Activated CD8-positive, alpha-beta memory T cell treated with anti-CD3 and anti-CD28 coated beads, Interleukin-2, amount 50 U/mL, for 4 hours (primary cell): ENCODE data around the gene NOC2L.
A peak's percentile ranks its signal among the peaks of the same experiment; 100 is the strongest.

Experiments
- DNase-seq: peaks from one replicate; pipeline ENCODE4 v3.0.0-alpha.2; 2020

NOC2L gene

GRCh38 chr1:941015-941587, 18.0 kb downstream of the NOC2L start:
- no peak for DNase-seq

- DNase-seq: no peak
Observed at GRCh38 chr1:940107-941014, 18.7 kb downstream of the NOC2L start.

- no peak for DNase-seq
Observed at GRCh38 chr1:939511-940106, 19.4 kb downstream of the NOC2L start.

- no peak for DNase-seq
Observed at GRCh38 chr1:938711-939489, 20.2 kb downstream of the NOC2L start.

GRCh38 chr1:938088-938683, 20.9 kb downstream of the NOC2L start:
- no peak for DNase-seq

GRCh38 chr1:937521-937920, 21.5 kb downstream of the NOC2L start:
- DNase-seq: no peak

- no peak for DNase-seq
Observed at GRCh38 chr1:936348-937264, 22.4 kb downstream of the NOC2L start.

- no peak for DNase-seq
Observed at GRCh38 chr1:935751-936231, 23.3 kb downstream of the NOC2L start.

- peak; percentile 47 for DNase-seq
Observed at GRCh38 chr1:934991-935750, 23.9 kb downstream of the NOC2L start.

GRCh38 chr1:933603-933940, 25.5 kb downstream of the NOC2L start:
- DNase-seq: no peak

GRCh38 chr1:932776-933602, 26.1 kb downstream of the NOC2L start:
- DNase-seq: no peak

- no peak for DNase-seq
Observed at GRCh38 chr1:932173-932510, 26.9 kb downstream of the NOC2L start.

- no peak for DNase-seq
Observed at GRCh38 chr1:931380-932172, 27.5 kb downstream of the NOC2L start.

GRCh38 chr1:930633-931138, 28.4 kb downstream of the NOC2L start:
- DNase-seq: no peak

GRCh38 chr1:929712-930632, 29.1 kb downstream of the NOC2L start:
- no peak for DNase-seq

- DNase-seq: no peak
Observed at GRCh38 chr1:928825-929661, 30.0 kb downstream of the NOC2L start.

- no peak for DNase-seq
Observed at GRCh38 chr1:927748-928147, 31.3 kb downstream of the NOC2L start.
